ENCODE results near the gene ZNF576.
A peak's percentile ranks its signal among the peaks of the same experiment; 100 is the strongest.
"Not testable (repeated sequence)": the region's sequence is repeated elsewhere in the genome, so short reads cannot be mapped to it uniquely, and the experiment has no call there.

ZNF576 gene, protein sequence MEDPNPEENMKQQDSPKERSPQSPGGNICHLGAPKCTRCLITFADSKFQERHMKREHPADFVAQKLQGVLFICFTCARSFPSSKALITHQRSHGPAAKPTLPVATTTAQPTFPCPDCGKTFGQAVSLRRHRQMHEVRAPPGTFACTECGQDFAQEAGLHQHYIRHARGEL

DNA sequence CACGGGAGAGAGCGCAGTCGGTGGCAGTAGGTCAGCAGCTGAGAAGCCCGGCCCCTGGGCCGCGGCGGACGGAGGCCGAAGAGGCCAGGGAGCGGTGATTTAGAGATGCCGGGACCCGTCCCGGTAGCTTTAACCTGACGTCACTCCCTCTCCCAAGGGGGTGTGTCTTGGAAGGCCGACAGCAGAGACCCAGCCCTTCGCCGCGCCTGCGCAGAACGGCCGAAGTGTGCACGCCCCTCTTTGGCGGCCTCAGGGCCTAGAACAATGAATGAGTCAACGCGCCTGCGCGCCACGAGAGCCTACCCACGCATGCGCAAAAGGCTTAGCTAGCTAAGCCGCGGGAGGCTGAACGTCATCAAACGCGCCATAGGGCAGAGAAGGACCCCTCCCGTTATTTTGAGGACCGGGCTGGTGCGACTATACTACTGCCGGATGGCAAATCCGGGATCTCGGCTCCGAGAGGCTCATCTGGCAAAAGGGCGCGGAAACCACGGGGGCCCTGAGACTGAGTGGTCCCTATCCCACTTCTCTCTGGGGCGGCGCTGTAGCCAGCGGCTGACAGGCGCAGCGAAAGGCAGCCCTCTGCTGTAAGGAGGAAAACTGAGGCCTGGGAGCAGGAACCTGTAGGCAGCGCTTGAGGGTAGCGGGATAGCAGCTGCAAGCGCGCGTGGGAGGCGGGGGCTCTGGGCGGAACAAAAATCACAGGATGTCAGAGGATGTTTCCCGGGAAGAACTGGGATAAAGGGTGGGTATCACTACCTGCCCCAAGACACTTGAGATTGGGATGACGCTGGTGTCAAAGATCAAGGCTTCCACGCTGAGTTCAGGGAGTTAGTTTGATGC, at the start of gene ZNF576, which contains the start of gene IRGQ:
TSS of gene ZNF576 (plus strand) at position 597 of the 843 bp plus-strand sequence. CDS start 514 bp downstream, outside the sequence.
TSS of gene IRGQ (minus strand) at position 136 of the 843 bp plus-strand sequence. CDS start 796 bp downstream, outside the sequence.
- peak; percentile 98 to 99 for DNase-seq

DNA sequence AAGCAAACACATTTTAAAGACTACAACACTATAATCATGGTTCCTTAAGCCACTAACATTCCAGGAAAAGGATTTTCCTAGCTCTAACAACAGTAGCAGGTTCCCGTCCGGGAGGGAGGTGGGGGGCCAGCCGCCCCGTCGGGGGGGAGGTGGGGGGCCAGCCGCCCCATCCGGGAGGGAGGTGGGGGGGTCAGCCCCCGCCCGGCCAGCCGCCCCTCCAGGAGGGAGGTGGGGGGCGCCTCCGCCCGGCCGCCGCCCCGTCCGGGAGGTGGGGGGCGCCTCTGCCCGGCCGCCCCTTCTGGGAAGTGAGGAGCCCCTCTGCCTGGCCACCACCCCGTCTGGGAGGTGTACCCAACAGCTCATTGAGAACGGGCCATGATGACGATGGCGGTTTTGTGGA, 48.5 kb upstream of the ZNF576 start:
- not testable (repeated sequence) for DNase-seq

GRCh38 chr19:43548706-43549105, 47.7 kb upstream of the ZNF576 start:
- no peak for DNase-seq

DNA sequence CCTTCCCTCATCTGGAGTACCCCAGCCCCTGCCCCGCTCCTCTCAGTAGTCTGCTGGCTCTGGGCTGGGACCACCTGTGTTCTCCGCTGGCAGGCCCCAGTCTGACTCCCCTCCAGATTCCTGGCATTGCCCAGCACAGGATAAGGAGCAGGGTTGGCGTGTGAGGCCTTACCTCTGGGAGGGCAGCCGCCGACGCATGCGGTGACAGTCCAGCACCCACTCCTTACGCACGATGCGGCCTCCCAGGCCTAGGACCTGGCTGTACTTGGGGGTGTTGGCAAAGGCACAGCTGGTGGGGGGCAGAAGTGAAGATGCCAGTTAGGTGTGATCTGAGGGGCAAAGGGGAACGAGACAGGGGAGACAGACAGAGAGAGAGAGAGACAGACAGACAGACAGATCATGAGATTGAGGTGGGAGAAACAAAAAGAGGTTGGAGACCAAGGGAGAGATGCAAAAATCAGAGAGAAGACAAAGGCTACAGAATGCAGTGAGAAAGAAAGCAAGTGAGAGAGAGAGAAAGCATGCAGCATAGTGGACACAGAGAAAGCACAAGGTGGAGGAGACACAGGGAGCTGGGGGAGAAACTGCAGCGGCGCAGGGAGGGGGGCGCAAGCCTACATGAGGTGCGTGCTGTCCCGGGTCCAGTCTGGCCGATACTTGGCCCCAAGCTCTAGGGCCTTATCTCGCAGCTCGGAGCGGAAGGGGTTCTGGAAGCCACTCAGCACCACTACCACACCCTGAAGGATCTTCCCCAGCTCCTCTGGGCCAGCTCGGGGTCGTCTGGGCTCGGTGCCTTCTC, 44.8 kb upstream of the ZNF576 start:
- no peak for DNase-seq

DNA sequence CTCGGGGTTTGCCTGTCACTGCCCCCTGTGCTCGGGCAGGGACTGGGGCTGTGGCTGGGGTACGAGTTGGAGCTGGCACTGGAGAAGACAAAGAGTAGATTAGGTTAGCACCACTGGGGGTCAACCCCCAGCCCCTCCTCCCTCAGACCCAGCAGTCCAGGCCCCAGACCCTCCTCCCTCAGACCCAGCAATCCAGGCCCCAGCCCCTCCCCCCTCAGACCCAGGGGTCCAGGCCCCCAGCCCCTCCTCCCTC, 44.3 kb upstream of the ZNF576 start:
- DNase-seq: no peak

DNA sequence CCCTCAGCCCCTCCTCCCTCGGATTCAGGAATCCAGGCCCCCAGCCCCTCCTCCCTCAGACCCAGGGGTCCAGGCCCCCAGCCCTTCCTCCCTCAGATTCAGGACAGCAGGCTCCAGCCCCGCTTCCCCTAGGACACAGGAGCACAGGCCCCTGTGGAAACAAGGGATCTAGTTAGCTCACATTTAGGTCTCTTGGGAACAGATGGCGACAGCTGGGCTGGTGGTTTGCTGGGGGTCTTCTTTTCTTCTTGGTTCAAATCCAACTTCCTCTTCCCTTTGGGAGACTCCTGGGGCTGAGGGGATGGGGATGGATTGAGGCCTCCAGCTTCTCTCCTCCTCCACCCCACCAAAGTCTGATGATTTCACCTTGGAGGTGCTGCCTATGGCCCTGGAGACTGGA, 43.8 kb upstream of the ZNF576 start:
- DNase-seq: no peak

GRCh38 chr19:43553656-43554055, 42.7 kb upstream of the ZNF576 start:
- DNase-seq: no peak

DNA sequence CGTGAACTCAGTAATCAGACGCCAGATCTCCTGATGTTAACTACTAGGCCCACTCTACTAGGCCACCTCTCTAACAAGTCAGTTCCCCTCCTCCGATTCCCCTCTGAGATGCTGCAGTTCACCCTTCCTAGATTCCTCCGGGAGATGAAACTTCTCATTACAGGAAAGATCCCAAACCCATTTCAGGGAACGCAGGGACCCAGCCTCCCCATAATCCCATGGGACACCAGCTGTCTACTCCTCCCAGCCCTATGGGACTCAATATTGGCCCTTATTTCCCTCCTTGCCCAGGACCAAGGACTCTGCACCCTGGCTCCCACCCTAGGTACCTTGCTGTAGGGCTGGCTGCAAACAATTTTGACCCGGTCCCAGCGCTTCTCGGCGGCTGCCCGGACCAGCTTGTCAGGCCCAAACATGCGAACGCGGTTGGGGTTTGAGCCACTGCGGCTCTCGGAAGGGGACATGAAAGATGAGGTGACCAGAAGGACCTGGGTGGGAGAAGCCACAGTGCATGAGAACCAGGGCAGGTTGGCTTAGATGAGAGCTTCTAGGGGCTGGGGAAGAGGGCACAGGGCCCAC, 42.0 kb upstream of the ZNF576 start:
- DNase-seq: no peak

DNA sequence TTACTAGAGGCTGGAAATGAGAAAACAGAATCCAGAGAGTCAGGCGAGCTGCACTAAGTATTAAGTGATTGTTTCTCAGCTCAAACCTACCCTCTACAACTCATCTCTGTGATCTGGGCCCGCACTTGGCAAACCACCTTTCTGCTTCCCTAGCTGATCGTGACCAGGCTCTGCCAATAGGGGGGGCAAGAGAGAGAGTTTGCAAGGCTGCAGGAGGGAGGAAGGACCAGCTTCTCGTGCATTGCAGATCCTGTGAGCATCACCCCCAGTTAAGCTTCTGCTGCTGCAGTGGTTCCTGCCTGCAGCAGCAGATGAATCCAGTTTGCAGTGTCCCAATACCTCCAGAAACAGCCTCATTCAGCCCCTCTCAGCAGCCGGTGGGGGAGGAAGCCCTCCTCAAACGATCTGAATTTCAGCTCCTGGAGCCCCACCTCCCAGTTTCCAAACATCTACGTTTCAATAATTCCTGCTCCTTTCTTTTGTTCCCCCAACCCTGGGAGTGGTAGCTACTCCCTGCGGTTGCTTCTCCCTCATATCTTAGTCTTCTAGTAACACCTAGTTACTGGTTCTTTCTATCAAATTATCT, 41.1 kb upstream of the ZNF576 start:
- peak; percentile 61 to 69 for DNase-seq

DNA sequence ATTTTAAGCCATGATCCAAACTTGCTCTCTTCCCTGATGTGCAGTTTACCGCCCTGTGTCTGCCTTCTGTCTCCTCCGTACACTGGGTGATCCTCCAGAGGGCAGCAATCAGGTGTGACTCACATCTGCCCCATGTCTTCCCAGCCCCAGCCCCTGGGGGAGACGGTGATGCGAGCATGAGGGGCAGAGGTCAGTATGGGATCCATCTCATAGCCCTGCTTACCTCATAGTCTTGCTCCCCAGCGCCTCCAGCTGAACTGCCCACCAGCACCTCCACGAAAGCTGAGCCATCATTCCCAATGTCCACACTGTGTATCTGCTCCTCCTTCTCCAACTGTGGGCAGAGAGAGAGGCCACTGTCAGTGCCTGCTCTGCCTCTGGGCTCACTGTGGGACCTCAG, 35.7 kb upstream of the ZNF576 start:
- DNase-seq: no peak

DNA sequence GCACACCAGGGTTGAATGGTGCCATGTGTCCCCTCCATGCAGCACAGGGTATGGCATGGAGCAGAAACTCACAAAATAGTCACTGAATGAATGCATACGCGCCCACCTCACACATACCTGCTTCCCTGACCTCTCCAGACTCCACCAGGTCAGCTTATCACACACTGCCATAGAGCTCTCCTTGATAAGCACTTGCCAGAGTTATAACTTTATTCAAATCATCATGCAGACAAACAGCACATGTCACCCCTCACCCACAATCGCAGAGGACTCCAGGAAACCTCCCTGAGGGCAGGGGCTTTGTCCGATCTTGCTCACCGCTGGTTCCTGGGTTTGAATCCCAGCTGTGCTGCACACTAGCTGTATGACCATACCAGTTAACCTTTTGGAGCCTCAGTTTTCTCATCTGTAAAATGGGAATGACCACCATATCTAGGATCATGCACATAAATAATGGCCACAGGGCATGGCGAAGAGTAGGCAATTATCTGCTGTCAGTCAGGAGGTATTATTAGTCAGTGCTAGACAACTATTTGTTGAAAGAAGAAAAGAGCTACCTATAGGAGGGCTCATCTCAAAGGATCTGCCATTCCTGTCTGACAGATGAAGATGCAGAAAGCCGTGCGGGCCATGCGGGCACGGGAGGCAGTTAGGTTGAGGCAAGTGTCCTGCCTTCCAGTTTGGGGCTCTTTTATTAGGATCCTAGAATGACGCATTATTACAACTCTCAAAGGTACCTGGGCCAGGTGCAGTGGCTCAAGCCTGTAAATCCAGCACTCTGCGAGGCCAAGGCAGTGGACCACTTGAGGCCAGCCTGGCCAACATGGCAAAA, 35.0 kb upstream of the ZNF576 start:
- DNase-seq: no peak

GRCh38 chr19:43562226-43562697, 34.1 kb upstream of the ZNF576 start:
- no peak for DNase-seq

DNA sequence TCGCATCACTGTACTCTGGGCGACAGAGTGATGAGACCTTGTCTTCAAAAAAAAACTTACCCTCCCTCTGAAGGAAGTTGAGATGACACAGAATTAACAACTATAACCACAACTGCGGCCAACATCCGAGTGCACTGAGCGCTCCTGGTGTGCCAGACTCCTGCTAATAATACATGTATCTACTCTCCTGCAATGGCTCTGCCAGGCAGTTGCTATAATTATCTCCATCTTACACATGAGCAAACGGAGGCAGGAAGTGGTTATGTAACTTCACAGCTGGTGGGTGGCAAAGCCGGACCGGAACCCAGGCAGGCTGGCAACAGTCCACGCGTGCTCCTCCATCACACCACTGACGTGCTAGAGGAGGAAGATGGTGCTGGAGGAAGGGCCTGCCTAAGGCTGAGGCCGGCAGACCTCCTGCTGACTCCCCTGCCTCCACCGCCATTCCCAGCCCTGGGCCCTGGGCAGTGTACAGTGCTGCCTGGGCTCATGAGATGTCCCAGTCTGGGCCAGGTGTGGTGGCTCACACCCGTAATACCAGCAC, 33.6 kb upstream of the ZNF576 start:
- DNase-seq: peak in 1 of 2 experiments; percentile 36

DNA sequence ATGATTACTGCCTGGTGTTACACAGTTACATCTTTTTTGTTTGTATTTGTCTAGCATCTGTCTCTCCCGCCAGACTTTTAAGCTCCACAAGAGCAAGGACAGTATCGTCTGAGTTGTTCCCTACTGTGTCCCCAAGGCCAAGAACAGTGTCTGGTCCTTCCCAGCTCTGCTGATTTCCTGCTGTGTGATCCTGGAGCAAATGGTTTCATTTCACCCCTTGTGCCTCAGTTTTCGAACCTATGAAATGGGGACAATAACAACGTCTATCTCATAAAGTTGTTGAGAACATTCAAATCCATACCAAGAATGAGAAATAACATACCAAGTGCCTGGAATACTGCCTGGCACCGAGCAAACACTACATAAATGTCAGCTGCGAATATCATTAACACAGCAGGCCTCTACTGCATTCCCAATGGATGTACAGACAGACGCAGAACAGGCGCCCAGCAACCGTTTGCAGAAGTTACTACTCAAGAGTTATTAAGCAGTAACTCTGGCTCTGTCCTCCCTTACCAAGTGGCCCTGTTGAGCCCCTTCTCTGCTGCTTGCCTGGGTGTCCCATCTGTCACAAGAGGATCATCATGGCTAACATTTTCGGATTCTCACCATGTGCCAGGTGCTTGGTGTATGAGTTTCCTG, 32.5 kb upstream of the ZNF576 start:
- no peak for DNase-seq

DNA sequence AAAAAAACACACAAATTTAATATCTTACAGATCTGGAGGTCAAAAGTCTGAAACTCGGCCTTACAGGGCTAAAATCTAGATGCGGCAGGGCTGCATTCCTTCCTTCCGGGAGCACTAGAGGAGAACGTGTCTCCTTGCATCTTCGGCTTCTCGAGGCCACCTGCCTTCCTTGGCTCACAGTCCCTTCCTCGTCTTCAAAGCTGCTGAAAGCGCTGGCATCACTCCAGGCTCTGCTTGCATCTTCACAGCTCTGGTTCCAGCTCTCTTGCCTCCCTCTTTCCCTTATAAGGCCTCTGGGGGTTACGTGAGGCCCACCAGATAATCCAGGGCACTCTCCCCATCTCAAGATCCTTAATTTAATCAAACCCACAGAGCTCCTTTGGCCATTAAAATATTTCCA, 31.6 kb upstream of the ZNF576 start:
- DNase-seq: no peak

DNA sequence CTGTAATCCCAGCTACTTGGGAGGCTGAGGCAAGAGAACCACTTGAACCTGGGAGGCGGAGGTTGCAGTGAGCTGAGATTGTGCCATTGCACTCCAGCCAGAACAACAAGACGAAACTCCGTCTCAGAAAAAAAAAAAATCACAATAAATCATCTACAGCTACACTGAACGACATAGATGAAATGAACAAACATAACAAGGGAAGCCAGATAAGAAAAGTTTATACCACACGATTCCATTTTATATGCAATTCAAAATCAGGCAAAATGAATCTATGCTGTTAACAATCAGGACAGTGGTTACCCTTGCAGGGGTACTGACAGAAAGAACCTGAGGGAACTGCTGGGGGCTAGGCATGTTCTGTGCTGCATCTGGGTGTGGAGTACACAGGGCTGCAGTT, 26.7 kb upstream of the ZNF576 start:
- no peak for DNase-seq

GRCh38 chr19:43570174-43570791, 26.1 kb upstream of the ZNF576 start:
- peak; percentile 73 for DNase-seq

DNA sequence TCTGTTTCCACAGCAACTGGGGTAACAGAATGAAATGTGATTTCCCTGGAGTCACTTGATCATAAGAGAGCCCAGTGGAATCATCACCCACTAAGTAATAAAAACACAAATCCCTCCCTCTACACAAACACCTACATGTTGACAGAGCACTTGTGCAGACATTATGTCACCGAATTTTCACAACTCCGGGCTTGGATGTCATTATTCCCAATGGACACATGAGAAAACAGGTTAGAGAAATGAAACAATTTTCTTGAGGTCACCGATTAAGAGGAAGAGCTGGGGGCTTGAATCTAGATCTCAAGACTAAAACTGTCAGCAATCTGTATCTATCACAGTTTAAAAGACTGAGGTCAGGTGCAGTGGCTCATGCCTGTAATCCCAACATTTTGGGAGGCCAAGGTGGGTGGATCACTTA, 24.2 kb upstream of the ZNF576 start:
- peak; percentile 24 to 44 for DNase-seq

DNA sequence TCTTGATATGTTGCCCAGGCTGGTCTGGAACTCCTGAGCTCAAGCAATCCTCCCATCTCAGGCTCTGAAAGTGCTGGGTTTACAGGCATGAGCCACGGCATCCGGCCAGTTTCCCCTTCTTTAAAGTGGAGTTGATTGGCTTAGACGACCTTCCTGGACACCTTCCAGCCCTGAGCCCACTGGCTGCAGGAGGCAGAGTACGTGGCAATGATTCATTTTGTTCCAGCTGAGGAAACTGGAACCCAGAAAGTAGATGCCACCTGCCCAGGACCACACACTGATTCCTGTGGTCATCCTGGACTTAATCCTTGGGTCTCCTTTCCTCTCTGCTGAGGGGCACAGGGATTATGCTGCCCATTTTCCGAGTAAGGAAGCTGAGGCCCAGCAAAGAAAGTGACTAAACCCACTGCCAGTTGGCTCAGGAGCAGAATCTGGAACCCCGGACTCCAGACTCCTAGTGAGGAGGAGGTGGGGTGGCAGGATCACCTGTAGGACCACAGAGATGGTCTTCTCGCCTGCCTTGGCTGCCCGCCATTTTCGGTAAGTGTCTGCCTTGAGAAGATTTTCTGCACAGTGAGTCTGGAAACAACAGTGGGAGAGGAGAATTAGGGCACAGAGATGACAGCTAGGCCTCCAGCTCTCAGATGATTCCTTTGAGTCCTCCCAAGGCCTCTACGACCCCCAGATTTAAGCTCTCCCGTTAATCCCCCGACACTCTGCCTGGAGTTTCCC, 21.8 kb upstream of the ZNF576 start:
- DNase-seq: no peak
